Liver (tissue), 9 donors: ENCODE data around the gene WAPL. TPM values are rescaled to one million over a fixed set of nuclear protein-coding genes. Genes with fewer than 3 reads are reported as not detected.
A peak's percentile ranks its signal among the peaks of the same experiment; 100 is the strongest.
"Not testable (repeated sequence)": the region's sequence is repeated elsewhere in the genome, so short reads cannot be mapped to it uniquely, and the experiment has no call there.

Experiments used
- DNase-seq: peaks from one replicate; pipeline ENCODE4 v3.0.0-alpha.2; 2017; ENCODE audit warnings: low spot score
- H3K27ac ChIP-seq, 2 donors: one replicate each; pipeline ENCODE4 v1.7.0; 2013; ENCODE audit warnings: inconsistent platforms in 2 of 2, low read length in 2 of 2, control low read depth in 1 of 2, low read depth in 1 of 2, mild to moderate bottlenecking in 1 of 2
- H3K27me3 ChIP-seq, 4 donors: one replicate each; pipeline versions ENCODE4 v1.6.1 to v1.7.0; 2013; ENCODE audit warnings: low read length in 3 of 4, inconsistent platforms in 1 of 4, mild to moderate bottlenecking in 1 of 4, moderate library complexity in 1 of 4; ENCODE audit not compliant: control insufficient read depth in 4 of 4, insufficient read depth in 4 of 4
- H3K36me3 ChIP-seq, 4 donors: one replicate each; pipeline versions ENCODE4 v1.6.1 to v1.7.0; 2013; ENCODE audit warnings: low read length in 3 of 4, mild to moderate bottlenecking in 3 of 4, low read depth in 1 of 4, moderate library complexity in 1 of 4; ENCODE audit not compliant: control insufficient read depth in 4 of 4, insufficient read depth in 3 of 4
- H3K4me1 ChIP-seq, 4 donors: one replicate each; pipeline versions ENCODE4 v1.6.1 to v1.7.0; 2013; ENCODE audit warnings: low read length in 3 of 4, mild to moderate bottlenecking in 3 of 4, moderate library complexity in 1 of 4; ENCODE audit not compliant: control insufficient read depth in 4 of 4, insufficient read depth in 4 of 4
- H3K4me3 ChIP-seq, 3 donors: one replicate each; pipeline versions ENCODE4 v1.6.1 to v1.7.0; 2013; ENCODE audit warnings: low read length in 3 of 3, control low read depth in 1 of 3, low read depth in 1 of 3, mild to moderate bottlenecking in 1 of 3
- H3K9ac ChIP-seq, 2 donors: one replicate each; pipeline ENCODE4 v1.7.0; 2013; ENCODE audit warnings: low read length in 2 of 2, mild to moderate bottlenecking in 2 of 2, moderate library complexity in 2 of 2, control low read depth in 1 of 2, low read depth in 1 of 2
- H3K9me3 ChIP-seq, 4 donors: one replicate each; pipeline versions ENCODE4 v1.6.1 to v1.7.0; 2013; ENCODE audit warnings: low read length in 3 of 4; ENCODE audit not compliant: control insufficient read depth in 4 of 4
- FOXA1 ChIP-seq: IDR thresholded peaks from 2 replicates; pipeline ENCODE4 v1.6.1; 2016; ENCODE audit warnings: antibody characterized with exemption
- HNF4A ChIP-seq, 2 donors: conservative IDR thresholded peaks; 2 replicates each; pipeline ENCODE4 v1.6.1; 2016; ENCODE audit warnings: antibody characterized with exemption in 2 of 2, mild to moderate bottlenecking in 2 of 2
- HNF4G ChIP-seq: IDR thresholded peaks from 2 replicates; pipeline ENCODE4 v1.6.1; 2016; ENCODE audit warnings: antibody characterized with exemption
- RXRA ChIP-seq, 2 donors: IDR thresholded peaks; 2 replicates each; pipeline ENCODE4 v1.6.1; 2017 to 2018; ENCODE audit warnings: antibody characterized with exemption in 2 of 2, mild to moderate bottlenecking in 1 of 2
- SP1 ChIP-seq: IDR thresholded peaks from 2 replicates; pipeline ENCODE4 v1.6.1; 2018; ENCODE audit warnings: antibody characterized with exemption, mild to moderate bottlenecking
- WGBS: extraction: QIAGEN DNeasy Blood & Tissue Kit; methylation state at CpG from one replicate; pipeline ENCODE4 v1.1.7; 2013; 5-methylcytosine and 5-hydroxymethylcytosine counted together
- polyA plus RNA-seq, 2 donors: library from polyadenylated mRNA; stranded (reverse) in 1 of 2; unstranded in 1 of 2; fragments of 200-250 nt in 1 of 2; fragments of >200 nt in 1 of 2; fragmentation: Nextera tagmentation in 1 of 2; extraction: Ambion mirVana in 1 of 2; gene quantifications; one replicate each; pipeline versions ENCODE4 v1.2.1 to v1.2.3, GENCODE V29; 2013 to 2015
- total RNA-seq, 2 donors: library from RNA; depleted of rRNA; stranded (reverse); fragments of >200 nt; gene quantifications; one replicate each; pipeline ENCODE4 v1.2.3, GENCODE V29; 2014
- TF ChIP-seq, protein P1 (sequence below): IDR thresholded peaks from 2 replicates; pipeline ENCODE4 v1.6.1; 2016; ENCODE audit warnings: antibody characterized with exemption
- TF ChIP-seq, protein P2 (sequence below): IDR thresholded peaks from 2 replicates; pipeline ENCODE4 v1.6.1; 2016; ENCODE audit warnings: antibody characterized with exemption
- donor health status: healthy.
- donor health status: healthy.
- donor health status: healthy.
- donor health status: healthy.
- donor health status: healthy.

The WAPL gene
- total and polyA plus RNA-seq, 4 donors, result 9.7 to 37.9 (median 24.0) TPM

GRCh38 chr10:86566518-86566917 is 44.9 kb upstream of the WAPL start:
- not testable (repeated sequence) for H3K4me1 ChIP-seq, H3K27me3 ChIP-seq, H3K9ac ChIP-seq, DNase-seq, H3K27ac ChIP-seq, H3K4me3 ChIP-seq, H3K36me3 ChIP-seq, H3K9me3 ChIP-seq
- TF ChIP-seq HNF4A (conservative IDR thresholded peaks at IDR 0.05), result peak in 1 of 2 donors; percentile 15
- 83% methylated on average over 2 of the region's 2 CpGs for WGBS

DNA sequence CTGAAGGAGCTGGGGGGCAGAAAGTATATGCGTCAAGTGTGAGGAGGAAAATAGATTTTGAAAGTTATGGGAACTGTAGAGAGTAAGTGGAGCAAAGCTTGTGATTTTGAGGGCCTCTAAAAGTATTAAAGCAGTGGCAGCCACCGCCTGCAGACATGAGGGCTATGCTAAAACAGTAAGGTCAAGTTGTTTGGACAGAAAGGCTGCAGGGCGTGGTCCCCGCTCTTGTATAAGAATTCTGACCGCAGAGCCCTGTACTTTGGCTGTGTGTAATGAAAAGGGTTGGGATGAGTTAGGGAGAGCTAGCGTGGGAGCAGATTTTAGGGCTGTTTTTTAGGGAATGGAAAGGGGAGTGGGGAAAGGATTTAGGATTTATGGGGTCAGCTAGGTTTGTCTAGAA is 41.7 kb upstream of the WAPL start:
- WGBS, result 77% methylated on average over 6 of the region's 6 CpGs
- H3K9ac ChIP-seq, H3K4me1 ChIP-seq, H3K36me3 ChIP-seq, H3K4me3 ChIP-seq, H3K9me3 ChIP-seq, DNase-seq, H3K27ac ChIP-seq, H3K27me3 ChIP-seq: not testable (repeated sequence)

DNA sequence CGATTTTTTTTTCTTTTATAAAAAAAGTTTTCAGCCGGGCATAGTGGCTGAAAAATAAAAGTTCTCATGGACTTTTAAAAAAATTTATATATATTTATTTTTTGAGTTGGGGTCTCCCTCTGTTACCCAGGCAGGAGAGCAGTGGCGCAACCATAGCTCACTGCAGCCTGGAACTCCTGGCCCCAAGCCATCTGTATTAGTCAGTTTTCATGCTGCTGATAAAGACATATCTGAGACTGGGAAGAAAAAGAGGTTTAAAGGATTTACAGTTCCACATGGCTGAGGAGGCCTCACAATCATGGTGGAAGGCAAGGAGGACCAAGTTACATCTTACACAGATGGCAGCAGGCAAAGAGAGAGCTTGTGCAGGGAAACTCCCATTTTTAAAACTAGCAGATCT is 37.1 kb upstream of the WAPL start:
- not testable (repeated sequence) for DNase-seq, H3K4me3 ChIP-seq, H3K27ac ChIP-seq, H3K36me3 ChIP-seq, H3K4me1 ChIP-seq, H3K9me3 ChIP-seq, H3K9ac ChIP-seq, H3K27me3 ChIP-seq
- 89% methylated on average over 3 of the region's 3 CpGs for WGBS

GRCh38 chr10:86556933-86557649 is 35.5 kb upstream of the WAPL start:
- no peaks in the 10 kb centered on the region for H3K27me3 ChIP-seq
- 92% methylated on average over 15 of the region's 15 CpGs for WGBS
- TF ChIP-seq, protein P1, sequence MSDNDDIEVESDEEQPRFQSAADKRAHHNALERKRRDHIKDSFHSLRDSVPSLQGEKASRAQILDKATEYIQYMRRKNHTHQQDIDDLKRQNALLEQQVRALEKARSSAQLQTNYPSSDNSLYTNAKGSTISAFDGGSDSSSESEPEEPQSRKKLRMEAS, result no peak
- TF ChIP-seq RXRA (IDR thresholded peaks at IDR 0.05) (no peak), FOXA1 (no peak), SP1 (no peak), HNF4G (no peak)
- TF ChIP-seq, protein P2, sequence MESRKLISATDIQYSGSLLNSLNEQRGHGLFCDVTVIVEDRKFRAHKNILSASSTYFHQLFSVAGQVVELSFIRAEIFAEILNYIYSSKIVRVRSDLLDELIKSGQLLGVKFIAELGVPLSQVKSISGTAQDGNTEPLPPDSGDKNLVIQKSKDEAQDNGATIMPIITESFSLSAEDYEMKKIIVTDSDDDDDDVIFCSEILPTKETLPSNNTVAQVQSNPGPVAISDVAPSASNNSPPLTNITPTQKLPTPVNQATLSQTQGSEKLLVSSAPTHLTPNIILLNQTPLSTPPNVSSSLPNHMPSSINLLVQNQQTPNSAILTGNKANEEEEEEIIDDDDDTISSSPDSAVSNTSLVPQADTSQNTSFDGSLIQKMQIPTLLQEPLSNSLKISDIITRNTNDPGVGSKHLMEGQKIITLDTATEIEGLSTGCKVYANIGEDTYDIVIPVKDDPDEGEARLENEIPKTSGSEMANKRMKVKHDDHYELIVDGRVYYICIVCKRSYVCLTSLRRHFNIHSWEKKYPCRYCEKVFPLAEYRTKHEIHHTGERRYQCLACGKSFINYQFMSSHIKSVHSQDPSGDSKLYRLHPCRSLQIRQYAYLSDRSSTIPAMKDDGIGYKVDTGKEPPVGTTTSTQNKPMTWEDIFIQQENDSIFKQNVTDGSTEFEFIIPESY, result no peak
- DNase-seq, result no peak
- H3K36me3 ChIP-seq, result no peaks in the 10 kb centered on the region
- H3K9ac ChIP-seq, result no peak overlapping the region
- no peak overlapping the region for H3K27ac ChIP-seq
- H3K4me1 ChIP-seq, result no peaks in the 10 kb centered on the region
- no peak overlapping the region for H3K4me3 ChIP-seq
- H3K9me3 ChIP-seq, result no peaks in the 10 kb centered on the region
